GM18520 (cell line): Measurements from ENCODE around the gene HSPD1.

ENCODE experiments used
- ATAC-seq: cut with Tn5 transposase; IDR thresholded peaks from one replicate; pipeline ENCODE4 v1.9.1; 2021; ENCODE audit not compliant: unreplicated experiment

HSPD1 gene

GRCh38 chr2:197442857-197443256, 56.8 kb downstream of the HSPD1 start:
- no peak for ATAC-seq

- ATAC-seq, result no peak
These were observed 62.3 kb downstream of the HSPD1 start for GRCh38 chr2:197437380-197437779.
